HG02678 (cell line): ENCODE results near the gene RYR3.
A peak's percentile ranks its signal among the peaks of the same experiment; 100 is the strongest.

Source experiments
- ATAC-seq: cut with Tn5 transposase; IDR thresholded peaks from one replicate; pipeline ENCODE4 v1.9.1; 2021; ENCODE audit warnings: mild to moderate bottlenecking, moderate library complexity; ENCODE audit not compliant: unreplicated experiment

The RYR3 gene

DNA sequence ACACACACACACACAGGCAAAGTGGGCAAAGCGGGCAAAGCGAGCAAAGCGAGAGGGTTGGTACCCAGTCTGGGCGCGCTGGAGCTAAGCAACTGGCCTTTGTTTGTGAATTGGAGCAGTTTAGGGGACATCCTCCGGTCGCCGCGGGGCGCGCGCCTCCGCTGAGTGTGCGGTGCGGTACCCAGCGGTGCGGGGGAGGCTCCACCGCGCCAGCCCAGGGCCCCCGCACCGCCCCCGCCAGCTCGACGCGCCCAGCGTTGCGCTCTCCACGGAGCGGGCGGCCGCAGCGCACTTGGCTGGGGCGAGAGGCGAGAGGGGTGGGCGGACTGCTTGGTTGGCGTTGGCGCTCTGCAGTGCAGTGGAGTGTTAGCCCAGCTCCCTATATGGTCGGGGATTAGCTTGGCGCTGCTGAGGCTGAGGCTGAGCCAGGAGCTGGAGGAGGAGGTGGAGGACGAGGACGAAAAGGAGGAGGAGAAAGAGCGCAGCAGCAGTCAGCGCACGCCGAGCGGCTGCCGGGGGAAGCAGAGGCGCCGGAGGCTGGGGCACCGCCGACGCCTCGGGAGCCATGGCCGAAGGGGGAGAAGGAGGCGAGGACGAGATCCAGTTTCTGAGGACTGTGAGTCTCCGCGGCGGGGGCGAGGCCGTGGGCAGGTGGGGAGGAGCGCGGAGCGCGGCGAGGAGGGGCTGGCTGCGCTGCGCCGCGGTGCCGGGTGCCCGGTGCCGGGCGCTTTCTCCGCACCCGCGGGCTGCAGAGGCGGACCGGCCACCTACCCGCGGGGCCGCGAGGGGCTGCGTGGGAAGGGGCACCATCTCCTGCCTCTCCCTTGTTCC is at the start of gene RYR3:
Gene RYR3 (plus strand): TSS at position 487 of the 831 bp plus-strand sequence. CDS start 79 bp downstream, at position 566.
- ATAC-seq, result no peak

DNA sequence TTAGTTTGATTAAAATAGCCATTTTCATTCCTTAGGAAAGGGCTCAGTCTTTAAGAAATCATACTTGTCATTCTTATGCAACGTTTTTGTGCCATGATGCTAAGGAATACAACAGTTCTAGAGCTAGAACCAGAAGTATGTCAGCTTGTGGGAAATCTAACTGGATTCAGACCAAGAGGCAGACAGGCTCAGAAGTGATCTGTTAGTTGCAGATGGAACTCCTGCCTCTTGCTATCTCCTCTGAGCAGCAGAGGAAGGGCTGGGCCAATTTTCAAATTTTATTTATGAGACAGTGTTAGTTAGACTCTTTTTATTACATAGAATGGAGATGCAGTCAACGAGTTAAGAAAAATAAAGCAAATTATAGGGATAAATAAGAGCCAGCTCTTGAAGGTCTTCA is 48.5 kb upstream of the RYR3 start:
- ATAC-seq, result no peak

DNA sequence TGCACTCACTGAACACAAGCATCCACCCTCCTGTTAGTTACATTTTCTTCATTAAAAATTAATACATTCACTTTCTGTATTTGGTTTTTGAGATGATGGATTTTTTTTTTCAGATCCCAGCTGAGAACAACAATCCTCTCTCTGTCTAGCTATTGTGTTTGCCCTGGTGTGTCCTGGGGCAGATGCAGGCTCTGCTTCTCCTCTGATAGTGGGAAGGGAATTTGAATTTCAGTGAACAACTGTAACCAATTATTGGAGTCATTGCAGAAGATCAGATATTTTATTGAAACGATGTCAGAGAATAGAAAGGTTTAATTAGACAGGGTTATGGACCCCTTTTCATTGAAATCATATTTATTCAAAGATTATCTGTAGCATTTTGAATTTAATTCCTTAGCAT is 33.1 kb upstream of the RYR3 start:
- ATAC-seq, result no peak

DNA sequence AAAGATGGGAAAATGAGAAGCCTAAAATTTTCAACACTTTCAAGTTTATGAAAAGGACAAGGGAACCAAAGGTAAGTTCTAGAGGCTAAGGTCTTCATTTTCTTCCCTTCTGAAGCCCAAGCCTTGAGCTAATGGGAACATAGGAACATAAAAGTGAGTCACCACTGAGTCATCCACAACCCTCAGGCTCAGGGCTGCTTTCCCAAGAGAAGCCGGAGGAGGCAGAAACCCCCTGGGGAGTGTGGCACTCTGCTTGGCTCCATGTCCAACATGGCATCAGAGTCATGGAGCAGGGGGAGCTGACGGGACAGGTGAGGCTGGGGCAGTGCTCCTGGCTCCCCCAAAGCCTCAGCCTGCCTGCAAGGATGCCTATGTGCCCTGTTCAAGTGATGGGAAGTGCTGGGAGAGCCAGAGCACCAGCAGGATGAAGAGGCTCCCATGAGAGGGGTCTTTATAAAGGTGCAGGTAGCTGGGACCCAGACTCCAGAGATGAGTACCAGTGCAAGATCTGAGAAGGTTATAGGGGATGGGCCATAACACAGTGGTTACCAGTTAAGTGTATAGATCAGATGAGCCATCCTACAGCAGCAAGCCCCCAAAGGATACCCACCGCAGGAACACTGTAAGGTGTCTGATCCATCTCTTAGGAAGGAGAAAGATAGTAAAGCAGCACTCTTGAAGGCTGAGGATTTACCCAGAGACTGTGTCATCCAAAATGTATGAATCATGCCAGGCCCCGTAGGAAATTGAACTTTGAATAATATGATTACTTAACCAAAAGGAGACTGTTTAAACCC is 31.8 kb upstream of the RYR3 start:
- no peak for ATAC-seq

DNA sequence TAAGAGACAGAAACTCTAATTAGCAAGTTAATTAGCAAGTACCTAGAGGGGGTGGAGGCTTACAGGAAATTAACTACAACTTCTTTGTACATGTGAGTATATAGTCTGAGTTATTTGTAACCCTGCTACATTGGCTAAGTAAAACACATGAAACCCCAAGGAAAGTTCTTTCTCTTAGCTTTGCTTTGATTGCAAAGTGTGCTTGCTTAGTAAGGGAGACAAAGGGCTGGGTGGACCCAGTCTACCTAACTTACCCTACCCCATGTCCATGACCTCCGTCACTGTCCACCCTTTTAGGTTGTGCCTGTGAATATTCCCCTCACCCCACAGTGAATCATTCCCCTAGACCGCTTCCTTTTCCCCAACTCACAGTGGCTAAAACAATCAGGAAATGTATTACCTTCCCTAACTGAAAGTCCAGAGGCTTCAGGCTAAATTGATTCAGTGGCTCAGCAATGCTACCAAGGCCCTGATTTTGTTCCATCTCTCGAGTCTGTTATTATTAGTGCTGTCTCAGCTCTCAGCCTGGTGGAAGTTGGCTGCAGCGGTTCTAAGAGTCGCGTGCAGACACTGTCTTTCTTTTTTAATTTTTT is 31.1 kb upstream of the RYR3 start:
- no peak for ATAC-seq

DNA sequence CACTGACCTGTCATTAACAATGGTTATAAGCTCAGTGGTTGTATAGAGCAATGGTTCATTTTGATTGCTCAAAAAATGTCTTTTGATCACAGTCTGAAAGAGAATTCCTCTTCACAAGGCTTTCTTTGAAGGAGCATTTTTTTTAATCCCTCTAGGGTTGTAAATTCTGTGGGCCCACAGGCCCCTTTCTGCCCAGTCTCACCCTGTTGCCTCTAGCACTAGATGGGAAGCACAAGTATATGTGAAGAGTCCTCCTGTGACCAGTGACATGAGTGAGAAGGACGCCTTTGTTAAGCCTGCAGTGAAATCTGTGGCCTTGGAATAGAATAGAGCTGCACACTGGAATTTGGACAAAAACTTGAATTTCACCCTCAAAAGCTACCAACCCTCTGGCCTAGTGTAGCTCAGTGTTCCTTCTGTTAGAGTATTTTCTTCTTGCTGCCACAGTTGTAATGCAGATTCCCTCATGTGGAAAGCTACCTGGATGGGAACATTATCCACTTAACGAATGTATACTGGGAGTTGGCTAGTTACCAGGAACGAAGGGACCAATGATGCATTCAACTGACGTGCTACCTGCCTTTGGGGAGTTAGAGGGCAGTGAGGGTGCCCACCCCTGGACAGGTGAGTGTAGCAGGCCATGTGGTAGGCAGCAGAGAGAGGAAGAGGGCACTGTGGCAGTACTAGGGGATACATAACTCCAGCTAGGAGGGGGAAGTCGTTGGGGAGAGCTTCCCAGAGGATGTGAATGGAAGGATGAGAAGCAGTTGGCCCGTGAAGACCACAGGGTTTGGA is 28.3 kb upstream of the RYR3 start:
- no peak for ATAC-seq

DNA sequence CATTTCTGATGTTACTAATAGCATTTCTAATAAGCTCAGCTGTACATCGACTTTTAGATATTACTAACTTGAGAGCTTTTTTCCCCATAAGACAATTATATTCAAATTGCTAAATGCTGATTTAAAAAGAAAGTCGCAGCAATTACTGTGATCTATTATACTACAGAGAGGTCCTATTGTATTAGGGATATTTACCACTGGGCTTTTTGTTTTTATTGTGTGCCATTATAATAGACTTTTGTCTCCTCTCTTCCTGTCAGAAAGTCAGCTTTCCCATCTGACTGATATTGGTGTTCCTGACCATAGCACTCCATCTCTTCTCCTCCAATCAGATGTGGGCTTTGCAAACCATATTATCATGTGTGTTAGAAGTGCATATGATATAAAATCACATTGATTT is 27.2 kb upstream of the RYR3 start:
- no peak for ATAC-seq

DNA sequence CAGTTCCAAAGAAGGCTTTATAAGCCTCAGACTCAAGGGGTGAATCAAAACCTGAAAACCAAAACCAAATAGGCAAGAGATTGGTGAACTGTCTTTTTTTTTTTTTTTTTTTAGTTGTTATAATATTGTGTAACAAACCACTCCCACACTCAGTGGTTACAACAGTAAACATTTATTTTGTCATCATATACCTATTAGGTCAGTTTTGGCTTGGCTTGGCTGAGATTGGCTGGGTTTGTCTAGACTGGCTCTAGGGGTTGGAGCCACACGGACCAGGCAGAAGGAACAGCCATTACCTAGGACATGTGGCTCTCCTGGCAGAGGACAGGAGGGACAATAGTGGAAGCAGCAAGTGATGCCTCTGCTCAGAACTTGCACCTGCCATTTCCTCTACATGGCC is 26.4 kb upstream of the RYR3 start:
- no peak for ATAC-seq

DNA sequence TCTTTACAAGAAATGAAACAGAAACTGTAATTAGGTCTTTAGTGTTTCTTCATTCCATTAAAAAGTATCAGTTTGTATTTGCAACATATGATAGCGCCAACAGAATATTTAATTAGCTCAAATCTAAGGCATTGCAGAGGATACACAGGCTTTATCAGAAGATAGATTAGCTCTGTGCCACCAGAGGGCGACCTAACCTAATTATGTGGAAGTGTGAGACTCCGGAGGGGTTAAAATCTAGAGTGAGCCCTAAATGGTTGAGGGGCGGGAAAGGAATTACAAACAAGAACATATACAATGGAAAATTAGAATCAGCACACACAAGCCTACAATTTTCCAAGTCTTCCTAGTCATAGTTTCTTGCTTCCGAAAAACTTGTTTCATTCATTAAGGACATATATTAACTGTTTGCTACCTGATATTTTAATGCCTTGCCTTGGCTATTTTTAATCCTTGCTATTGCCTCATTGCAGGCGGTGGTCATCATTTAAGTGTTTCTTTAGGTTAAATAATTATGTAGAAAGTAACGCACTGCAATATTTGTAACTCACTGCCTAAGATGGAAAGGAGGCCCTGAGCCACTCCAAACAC is 18.0 kb upstream of the RYR3 start:
- ATAC-seq, result peak; percentile 52

DNA sequence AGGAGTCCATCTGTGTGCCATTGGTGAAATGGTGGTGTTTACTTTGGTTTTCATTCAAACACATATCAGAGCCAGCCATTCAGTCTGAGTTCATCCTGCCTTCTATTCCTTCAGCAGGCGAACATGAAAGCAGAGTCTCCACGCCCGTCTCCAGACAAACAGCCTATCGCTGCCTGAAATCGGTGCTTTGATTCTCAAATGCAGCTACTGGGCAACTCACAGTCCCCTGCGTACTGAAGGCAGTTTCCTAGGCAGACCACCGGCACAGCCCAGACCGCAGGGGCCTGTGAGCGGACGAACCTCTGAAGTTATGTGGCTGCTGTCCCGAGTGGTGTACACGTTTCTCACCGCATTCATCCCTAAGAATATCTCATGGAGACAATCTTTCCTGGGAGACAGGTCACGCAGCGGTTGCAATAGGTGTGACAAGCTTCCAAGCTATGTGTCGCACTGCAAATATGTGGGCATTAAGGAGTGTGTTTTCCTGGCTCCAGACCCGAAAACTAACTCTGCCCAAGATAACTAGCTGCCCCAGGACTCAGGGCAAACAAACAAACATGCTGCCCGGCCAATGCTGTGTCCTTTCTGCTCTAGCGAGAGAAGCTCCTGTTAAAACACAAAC is 16.9 kb upstream of the RYR3 start:
- no peak for ATAC-seq

DNA sequence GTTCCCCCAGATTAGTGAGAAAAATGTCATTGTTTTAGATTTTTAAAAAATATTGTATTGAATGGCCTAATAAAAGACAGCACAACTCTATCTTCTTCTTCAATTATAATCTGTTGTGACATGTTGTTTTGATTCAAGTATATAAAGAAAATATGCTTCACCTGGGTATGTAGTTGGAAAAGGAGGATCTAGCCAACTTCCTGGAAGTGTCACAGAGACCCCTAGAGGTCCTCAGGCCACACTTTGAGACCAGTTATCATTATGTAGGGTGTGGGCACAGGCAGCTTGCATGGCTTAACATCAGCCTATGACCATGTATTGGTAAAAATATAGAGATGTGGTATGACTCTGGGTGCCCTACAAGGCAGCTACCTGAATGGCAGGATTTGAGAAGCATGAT is 14.7 kb upstream of the RYR3 start:
- no peak for ATAC-seq

DNA sequence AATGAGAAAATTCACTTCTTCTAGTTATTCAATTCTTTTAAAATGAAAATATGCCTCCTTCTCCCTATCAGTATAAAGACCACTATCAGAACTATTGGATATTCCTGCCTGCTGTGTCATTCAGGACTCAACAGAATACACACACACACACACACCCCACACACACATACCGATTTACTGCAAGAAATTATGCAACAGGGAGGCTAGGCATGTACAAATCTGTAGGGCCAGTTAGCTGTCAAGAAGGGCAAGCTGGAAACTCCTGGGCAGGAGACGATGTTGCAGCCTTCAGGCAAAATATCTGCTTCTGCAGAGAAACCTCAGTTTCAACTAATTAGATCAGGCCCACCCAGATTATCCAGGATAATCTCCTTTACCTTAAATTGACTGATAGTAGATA is 13.9 kb upstream of the RYR3 start:
- no peak for ATAC-seq

DNA sequence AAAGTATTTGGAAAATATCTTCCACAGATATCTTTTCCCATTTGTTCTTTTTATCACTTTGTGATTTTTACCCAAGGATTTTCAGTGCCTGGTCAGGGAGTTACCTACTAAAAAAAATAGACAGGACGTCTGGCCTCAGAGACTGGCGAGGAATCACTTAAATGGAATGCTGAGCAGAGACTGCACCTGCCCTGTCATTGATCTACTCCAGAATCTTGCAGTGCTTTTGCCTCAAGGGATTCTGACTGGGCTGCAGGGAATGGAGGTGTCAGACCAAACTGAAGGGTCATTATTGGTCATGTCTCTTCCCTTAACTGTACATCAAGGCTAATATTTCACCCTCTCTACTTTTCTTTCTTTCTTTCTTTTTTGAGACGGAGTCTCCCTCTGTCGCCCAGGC is 12.1 kb upstream of the RYR3 start:
- no peak for ATAC-seq

DNA sequence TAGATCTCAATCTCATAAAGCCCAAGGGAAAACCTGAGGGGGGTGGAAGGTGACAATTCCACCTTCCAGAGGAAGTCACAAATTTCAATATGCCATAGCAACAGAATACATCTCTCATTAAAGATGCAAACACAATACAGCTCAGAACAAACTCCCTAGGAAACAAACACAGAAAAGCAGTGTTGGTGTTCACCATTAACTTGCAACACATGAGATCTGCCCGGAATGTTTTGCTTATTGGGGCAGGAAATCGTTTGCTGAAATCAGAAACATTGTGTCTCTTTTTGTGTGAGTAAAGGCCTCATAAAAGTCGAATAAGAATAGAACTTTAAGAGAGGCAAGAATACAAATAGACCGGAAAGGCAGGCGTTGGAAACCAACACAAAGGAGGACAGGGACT is 5.8 kb upstream of the RYR3 start:
- no peak for ATAC-seq

DNA sequence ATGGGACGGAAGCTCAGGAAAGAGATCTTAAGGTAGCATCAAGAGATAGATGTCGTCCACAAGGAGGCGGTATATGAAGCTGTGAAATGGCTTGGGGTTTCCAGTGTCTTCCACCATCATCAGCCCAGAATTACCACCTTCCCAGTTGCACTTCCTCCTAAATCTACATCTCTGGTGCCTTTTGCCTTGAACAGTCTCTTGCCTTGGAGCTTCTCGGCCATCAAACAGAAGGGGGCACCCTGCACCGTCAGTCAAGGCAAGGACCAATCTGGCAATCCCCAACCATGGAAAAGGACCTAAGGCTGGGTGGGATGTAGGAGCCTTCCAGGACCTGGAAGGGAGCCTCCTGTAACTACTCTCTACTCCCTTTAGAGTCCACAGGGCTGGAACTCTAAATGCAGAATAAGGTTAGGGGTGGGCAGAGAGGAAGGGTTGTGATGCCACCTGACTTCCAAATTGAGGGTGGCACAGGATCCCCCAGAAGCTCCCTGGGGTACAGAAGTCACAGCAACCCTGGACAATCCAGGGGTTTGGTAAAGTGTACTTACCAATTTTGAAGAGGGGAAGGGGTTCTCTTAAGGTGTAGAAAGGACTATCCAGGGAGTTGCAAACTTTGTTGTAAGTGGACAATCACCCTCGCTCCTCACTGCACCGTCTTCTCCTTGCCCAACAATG is 1.0 kb upstream of the RYR3 start:
- ATAC-seq, result peak; percentile 57

DNA sequence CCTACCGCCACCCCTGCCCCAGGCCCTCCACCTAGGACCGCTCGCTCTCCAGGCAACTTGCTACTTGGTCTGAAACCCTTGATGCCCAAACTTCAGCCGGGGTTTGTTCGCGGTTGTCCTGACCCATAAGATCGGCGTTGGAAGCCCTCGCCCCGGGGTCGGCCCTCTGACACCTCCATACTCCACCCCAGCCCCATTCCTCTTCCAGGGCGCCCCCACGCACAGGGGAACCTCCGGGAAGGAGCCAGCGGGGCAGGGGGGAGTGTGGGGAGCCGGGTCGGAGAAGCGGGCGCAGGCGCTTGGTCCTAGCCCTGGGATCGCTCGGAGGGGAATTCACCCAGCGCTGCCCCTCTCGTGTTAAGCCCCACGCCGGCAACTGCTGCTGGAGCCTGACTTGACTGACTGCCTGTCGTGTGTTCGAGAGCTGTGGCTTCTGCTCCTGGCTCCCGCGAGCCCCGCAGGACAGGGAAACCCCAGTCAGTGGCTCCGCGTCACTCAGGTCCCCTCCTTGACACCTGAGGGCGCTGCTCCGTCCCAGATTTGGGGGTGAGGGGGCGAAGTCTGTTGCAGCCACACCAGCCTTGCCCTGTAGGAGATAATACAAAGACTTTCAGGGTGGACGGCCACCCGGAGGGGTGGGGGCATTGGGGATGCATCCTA is 675 bp downstream of the RYR3 start:
- ATAC-seq, result no peak

DNA sequence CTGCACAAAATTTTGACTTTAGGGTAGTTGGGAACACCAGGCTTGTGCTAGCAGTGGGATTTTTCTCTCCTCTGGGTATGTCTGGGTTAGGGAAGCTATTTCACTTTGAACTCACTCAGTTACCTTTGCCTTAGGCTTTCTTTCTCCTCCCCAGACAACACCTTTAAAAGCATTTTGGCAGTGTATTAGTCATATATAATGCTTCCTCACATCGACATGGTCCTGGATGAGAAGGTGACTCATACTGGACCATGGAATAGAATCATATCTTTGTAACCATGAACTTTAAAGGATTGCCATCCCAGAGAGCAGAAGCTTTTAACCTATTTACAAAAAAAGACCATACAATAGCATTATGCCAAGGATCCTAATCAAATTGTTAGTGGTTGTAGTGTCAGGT is 2.7 kb downstream of the RYR3 start:
- ATAC-seq, result no peak

DNA sequence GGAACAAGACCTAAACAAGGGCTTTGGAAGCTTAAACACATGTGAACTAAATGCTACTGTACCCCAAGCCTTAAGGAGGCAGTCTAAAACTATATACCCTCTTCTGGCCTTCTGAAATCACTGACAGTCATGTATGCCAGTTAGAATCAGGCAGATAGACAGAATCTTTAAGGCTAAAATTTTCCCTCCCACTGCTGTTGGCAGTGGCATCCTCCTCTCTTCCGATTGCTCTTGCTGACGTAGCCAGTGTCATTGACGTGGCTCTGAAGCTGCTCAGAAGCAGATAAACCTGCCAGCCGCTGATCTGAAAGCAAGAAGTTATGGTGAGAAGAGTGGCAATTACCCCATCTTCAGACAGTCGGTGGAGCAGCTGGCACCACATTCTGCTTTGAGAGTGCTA is 3.3 kb downstream of the RYR3 start:
- no peak for ATAC-seq

DNA sequence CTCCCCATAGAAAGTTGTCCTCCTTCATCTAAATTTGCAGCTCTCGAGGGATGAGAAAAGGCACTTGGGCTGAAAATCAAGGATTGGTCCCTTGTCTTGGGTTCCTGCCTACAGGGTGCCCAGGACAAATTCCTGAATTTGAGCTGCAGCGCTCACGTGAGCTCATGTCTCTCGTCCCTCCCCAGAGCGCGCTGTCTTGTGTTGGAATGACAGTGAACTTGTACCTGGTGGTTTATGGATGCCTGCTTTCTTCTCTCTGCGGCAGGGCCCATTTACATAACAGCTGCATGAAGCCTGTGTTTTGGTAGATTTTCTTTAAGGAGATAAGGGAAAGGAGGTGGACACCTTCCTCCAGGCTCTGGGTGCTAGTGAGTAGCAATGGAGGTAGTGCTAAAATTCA is 4.3 kb downstream of the RYR3 start:
- no peak for ATAC-seq
